AG09309 (cell line): ENCODE results near the gene DAGLA.

Source experiments
- DNase-seq: peaks from one replicate; pipeline ENCODE4 v3.0.0-alpha.2; 2010; ENCODE audit warnings: low read depth
- H3K4me3 ChIP-seq: 2 replicates; pipeline ENCODE4 v1.5.1; 2011; ENCODE audit warnings: mild to moderate bottlenecking, low read depth, low read length, moderate library complexity; ENCODE audit not compliant: control insufficient read depth
- TF ChIP-seq, protein P1 (sequence below): IDR thresholded peaks from 2 replicates; pipeline ENCODE4 v1.5.1; 2011; ENCODE audit warnings: mild to moderate bottlenecking, low read depth, low read length, inconsistent platforms; ENCODE audit not compliant: insufficient read depth, control insufficient read depth; ENCODE audit errors: missing control alignments

The DAGLA gene

DNA sequence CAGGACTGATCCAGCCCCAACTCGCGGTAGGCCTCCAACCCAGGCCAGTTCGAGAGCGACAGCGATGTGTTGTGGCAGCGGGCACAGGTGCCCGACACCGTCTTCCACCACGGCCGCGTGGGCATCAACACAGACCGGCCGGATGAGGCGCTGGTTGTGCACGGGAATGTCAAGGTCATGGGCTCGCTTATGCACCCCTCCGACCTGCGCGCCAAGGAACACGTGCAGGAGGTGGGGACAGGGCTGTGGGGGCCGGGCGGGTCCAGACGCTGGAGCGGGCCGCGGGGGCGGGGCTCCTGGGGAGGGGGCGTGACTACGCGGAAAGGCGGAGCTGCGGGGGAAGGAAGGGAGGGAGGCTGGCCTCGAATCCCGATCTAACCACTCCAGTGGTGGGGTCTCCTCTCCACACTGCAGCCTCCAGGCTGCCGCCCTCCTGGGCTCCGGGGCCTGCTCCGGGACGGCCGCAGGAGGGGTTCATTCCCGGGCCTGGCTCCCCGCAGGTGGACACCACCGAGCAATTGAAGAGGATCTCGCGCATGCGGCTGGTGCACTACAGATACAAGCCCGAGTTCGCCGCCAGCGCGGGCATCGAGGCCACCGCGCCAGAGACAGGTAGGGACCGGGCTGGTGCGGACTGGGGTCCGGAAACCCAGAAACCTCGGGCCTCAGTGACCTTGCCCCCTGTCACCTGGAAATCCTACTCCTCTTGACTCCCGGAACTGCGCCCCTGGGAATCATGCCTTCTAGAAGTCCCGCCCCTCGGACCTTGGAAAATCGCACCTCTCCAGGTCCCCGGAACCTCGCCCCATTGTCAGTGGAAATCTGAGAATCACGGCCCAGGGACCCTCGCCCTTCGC is 97.3 kb downstream of the DAGLA start:
- no peak for DNase-seq
- no peak overlapping the region for H3K4me3 ChIP-seq
- TF ChIP-seq, protein P1, sequence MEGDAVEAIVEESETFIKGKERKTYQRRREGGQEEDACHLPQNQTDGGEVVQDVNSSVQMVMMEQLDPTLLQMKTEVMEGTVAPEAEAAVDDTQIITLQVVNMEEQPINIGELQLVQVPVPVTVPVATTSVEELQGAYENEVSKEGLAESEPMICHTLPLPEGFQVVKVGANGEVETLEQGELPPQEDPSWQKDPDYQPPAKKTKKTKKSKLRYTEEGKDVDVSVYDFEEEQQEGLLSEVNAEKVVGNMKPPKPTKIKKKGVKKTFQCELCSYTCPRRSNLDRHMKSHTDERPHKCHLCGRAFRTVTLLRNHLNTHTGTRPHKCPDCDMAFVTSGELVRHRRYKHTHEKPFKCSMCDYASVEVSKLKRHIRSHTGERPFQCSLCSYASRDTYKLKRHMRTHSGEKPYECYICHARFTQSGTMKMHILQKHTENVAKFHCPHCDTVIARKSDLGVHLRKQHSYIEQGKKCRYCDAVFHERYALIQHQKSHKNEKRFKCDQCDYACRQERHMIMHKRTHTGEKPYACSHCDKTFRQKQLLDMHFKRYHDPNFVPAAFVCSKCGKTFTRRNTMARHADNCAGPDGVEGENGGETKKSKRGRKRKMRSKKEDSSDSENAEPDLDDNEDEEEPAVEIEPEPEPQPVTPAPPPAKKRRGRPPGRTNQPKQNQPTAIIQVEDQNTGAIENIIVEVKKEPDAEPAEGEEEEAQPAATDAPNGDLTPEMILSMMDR, result no peak

DNA sequence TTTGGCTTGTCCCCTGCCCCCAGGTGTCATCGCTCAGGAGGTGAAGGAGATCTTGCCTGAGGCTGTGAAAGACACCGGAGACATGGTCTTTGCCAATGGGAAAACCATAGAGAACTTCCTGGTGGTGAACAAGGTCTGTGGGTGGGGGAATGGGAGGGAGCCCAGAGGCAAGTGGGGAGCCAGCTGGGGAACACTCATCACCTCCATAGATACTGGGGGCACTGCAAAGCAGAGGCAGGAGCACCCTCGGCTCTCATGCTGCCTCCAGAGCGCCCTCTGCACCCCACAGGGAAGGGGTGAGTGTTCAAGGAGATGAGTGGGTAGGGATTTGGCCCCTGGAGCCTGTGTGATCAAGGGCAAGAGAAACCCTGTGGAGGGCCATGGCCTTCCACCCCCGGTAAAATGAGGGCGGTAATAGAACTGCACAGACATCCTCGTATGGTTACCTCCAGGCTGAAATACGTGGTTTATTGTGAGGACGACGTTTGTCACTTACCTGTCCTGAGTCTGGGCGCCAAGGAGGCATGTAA is 98.2 kb downstream of the DAGLA start:
- TF ChIP-seq, protein P1, result no peak
- no peak overlapping the region for H3K4me3 ChIP-seq
- no peak for DNase-seq

DNA sequence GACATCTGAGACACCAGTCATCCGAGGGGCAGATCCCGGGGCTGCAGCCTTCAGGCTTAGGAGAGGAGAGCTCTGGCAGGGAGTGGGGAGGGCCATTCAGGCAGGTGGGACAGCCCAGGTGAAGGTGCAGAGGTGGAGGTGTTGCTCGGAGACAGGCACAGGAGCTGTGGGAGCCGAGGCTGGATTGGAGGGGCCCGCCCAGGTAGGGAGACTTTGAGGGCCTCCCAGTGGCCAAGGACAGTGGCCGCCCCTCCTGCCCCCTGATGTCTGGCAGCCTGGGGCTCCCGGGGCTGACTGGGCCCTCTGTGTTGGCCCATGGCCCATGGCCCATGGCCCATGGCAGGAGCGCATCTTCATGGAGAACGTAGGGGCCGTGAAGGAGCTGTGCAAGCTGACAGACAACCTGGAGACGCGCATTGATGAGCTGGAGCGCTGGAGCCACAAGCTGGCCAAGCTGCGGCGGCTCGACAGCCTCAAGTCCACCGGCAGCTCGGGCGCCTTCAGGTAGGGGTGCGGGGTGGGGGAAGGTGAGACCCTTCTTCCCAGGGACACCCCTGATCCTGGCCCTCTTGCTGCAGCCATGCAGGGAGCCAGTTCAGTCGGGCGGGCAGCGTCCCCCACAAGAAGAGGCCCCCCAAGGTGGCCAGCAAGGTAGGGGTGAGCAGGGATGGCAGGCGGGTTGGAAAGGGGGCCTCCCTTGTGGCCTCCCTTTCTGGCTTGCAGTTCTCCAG is 98.9 kb downstream of the DAGLA start:
- no peak for DNase-seq
- TF ChIP-seq, protein P1, result no peak
- H3K4me3 ChIP-seq, result no peak overlapping the region

DNA sequence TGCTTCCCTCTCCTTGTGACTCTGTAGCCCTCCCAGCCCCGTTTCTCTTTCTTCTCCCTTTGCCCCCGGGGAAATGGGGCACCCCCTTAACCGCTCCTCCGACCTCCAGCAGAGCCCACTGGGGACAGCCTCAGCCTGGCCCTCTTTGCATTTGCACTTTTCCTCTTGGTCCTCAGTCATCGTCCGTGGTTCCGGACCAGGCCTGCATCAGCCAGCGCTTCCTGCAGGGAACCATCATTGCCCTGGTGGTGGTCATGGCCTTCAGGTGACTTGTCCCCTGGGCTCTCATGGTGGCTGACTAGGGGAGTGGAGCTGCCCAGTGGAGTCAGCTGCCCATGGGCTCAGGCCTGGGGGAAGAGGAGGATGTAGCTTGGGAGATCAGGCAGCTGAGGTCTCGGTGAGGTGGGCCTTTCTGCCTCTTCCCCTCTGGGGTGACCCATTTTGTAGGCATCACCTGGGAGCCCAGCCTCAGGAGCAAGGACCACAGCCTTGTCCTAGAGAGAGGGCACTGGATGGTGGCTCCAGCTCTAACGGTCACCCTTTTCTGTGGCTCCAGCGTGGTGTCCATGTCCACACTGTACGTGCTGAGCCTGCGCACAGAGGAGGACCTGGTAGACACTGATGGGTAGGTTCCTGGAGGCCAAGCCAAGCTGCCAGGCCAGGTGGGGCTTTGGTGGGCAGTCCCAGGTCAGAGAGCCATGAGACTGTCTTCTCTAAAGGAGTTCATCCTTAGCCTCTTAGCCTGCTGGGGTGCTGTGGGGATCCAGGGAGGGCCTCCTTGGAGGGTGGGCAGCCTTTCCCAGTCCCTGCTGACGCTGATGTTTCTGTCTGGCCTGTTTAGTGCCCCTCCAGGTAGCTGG is 99.7 kb downstream of the DAGLA start:
- no peak for DNase-seq
- H3K4me3 ChIP-seq, result no peak overlapping the region
- TF ChIP-seq, protein P1, result no peak

DNA sequence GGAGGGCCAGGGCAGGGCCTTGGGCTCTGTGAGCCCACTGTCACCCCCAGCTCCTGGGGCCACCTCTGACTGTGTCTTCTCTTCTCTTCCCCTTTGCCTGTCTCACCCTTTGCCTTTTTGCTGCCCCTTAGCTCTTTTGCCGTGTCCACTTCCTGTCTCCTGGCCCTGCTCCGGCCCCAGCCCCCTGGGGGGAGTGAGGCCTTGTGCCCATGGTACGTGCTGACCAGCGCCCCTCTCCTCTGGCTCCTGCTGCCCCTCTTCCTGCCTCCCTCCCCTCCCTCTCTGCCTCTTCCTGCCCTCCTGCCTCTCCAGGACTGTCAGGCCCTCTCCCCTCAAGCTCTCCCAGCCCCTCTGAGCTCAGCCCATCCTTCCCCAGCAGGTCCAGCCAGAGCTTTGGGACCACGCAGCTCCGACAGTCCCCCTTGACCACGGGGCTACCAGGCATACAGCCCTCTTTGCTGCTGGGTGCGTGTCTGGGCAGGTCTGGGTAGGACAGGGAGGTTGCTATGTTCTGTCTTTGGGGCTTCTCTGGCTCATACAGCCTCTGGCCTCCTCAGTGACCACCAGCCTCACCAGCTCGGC is 100.5 kb downstream of the DAGLA start:
- no peak for DNase-seq
- TF ChIP-seq, protein P1, result no peak
- H3K4me3 ChIP-seq, result no peak overlapping the region

DNA sequence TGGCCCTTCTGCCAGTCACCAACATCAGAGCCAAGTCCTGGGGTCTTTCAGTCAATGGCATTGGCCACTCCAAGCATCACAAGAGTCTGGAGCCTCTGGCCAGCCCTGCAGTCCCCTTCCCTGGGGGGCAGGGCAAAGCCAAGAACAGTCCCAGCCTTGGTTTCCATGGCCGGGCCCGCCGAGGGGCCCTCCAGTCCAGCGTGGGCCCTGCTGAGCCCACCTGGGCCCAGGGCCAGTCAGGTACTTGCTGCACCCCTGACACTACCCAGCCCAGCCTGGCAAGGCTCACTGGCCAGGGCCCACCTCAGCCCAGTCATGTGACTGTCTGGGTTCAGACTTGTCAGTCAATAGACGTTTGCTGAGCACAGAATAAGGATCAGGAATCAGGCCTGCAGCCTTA is 101.4 kb downstream of the DAGLA start:
- DNase-seq, result no peak
- H3K4me3 ChIP-seq, result no peak overlapping the region
- TF ChIP-seq, protein P1, result no peak
